GM12878 (cell line): ENCODE results near the gene SLC25A47. TPM values are rescaled to one million over a fixed set of nuclear protein-coding genes. Genes with fewer than 3 reads are reported as not detected.

Experiments
- ATAC-seq: fragments of 200-7000 bp; cut with Tn5 transposase; 3 replicates; pipeline ENCODE4 v1.9.1; 2020; ENCODE audit warnings: mild to moderate bottlenecking, moderate library complexity
- BruUV-seq: library from RNA; stranded (reverse); fragments of 400-500 nt; replicated peaks from 2 replicates; lab custom pipeline; 2021; lab: Mats Ljungman, UMichigan
- CTCF ChIA-PET: fragments of 300-600 bp; sonication (Branson Sonifier 250); formaldehyde crosslinking; extraction: SDS; loops from one replicate; lab custom pipeline; 2021; ENCODE audit warnings: inconsistent platforms; lab: Yijun Ruan, JAX
- POLR2A ChIA-PET: fragments of 350-600 bp; formaldehyde crosslinking; extraction: SDS; loops from one replicate; lab custom pipeline; 2021; ENCODE audit warnings: inconsistent platforms; lab: Charles Lee
- RAD21 ChIA-PET: fragments of 300-600 bp; sonication (Branson Sonifier 250); formaldehyde crosslinking; loops from one replicate; lab custom pipeline; 2023; ENCODE audit warnings: antibody characterized with exemption; ENCODE audit not compliant: unreplicated experiment; lab: Charles Lee
- SMC1A ChIA-PET: fragments of 300-600 bp; sonication (Branson Sonifier 250); formaldehyde crosslinking; loops from one replicate; lab custom pipeline; 2023; ENCODE audit not compliant: unreplicated experiment, uncharacterized antibody; lab: Charles Lee
- DNase-seq: peaks from one replicate; pipeline ENCODE4 v3.0.0-alpha.2; 2011; ENCODE audit warnings: low read depth, low spot score
- FAIRE-seq: peaks from 3 replicates; lab custom pipeline; 2011; peaks lifted over from hg19 to GRCh38; lab: Jason Lieb, UNC
- H2AFZ ChIP-seq: 2 replicates; pipeline ENCODE4 v1.6.0; 2011; ENCODE audit warnings: low read depth, low read length, control low read depth; ENCODE audit not compliant: control insufficient read depth
- H3K27ac ChIP-seq: 2 replicates; pipeline ENCODE4 v1.5.1; 2011; ENCODE audit warnings: control low read depth; ENCODE audit not compliant: control insufficient read depth, insufficient read depth
- H3K27me3 ChIP-seq, 2 experiments: replicated peaks in 1 of 2; 2 replicates each; pipeline versions ENCODE4 v1.6.0 to v1.6.1; 2011; ENCODE audit warnings: low read length in 1 of 2; ENCODE audit not compliant: control insufficient read depth in 2 of 2, insufficient read depth in 2 of 2
- H3K36me3 ChIP-seq, 2 experiments: 2 replicates each; pipeline ENCODE4 v1.5.1; 2011; ENCODE audit warnings: low read length in 1 of 2; ENCODE audit not compliant: control insufficient read depth in 2 of 2, insufficient read depth in 2 of 2
- H3K4me1 ChIP-seq: 2 replicates; pipeline ENCODE4 v1.6.1; 2011; ENCODE audit warnings: mild to moderate bottlenecking, low read length, moderate library complexity, mixed read lengths; ENCODE audit not compliant: control insufficient read depth, insufficient read depth
- H3K4me2 ChIP-seq: 2 replicates; pipeline ENCODE4 v1.6.0; 2011; ENCODE audit warnings: control low read depth; ENCODE audit not compliant: control insufficient read depth, insufficient read depth
- H3K4me3 ChIP-seq: fragments of 200-600 bp; sonication (generic); 2 replicates; pipeline ENCODE4 v1.5.1; 2016
- H3K79me2 ChIP-seq: 2 replicates; pipeline ENCODE4 v1.6.0; 2011; ENCODE audit warnings: low read length; ENCODE audit not compliant: control insufficient read depth, insufficient read depth
- H3K9ac ChIP-seq: 2 replicates; pipeline ENCODE4 v1.8.0; 2011; ENCODE audit warnings: low read length, control low read depth, mixed read lengths; ENCODE audit not compliant: control insufficient read depth, insufficient read depth
- H3K9me3 ChIP-seq: replicated peaks from 3 replicates; pipeline ENCODE4 v1.5.1; 2011; ENCODE audit warnings: mild to moderate bottlenecking, low read length; ENCODE audit not compliant: control insufficient read depth, insufficient read depth
- H4K20me1 ChIP-seq: 2 replicates; pipeline ENCODE4 v1.6.0; 2011; ENCODE audit not compliant: control insufficient read depth, insufficient read depth
- GABPA ChIP-seq: IDR thresholded peaks from 2 replicates; pipeline ENCODE4 v1.6.1; 2014; ENCODE audit warnings: antibody characterized with exemption, low read depth, mild to moderate bottlenecking, inconsistent platforms
- LARP7 ChIP-seq: fragments of 450-650 bp; IDR thresholded peaks from 2 replicates; pipeline ENCODE4 v1.6.1; 2017; ENCODE audit warnings: mild to moderate bottlenecking
- NFXL1 ChIP-seq: fragments of 450-650 bp; IDR thresholded peaks from 2 replicates; pipeline ENCODE4 v1.6.1; 2017; ENCODE audit warnings: antibody characterized with exemption, mild to moderate bottlenecking, borderline replicate concordance
- POLR2A ChIP-seq: IDR thresholded peaks from 2 replicates; pipeline ENCODE4 v1.6.1; 2011; ENCODE audit warnings: low read depth, mild to moderate bottlenecking, low read length
- RAD51 ChIP-seq: fragments of 450-650 bp; IDR thresholded peaks from 2 replicates; pipeline ENCODE4 v1.6.1; 2016; ENCODE audit warnings: moderate library complexity, mild to moderate bottlenecking, inconsistent platforms
- SPI1 ChIP-seq: IDR thresholded peaks from 2 replicates; pipeline ENCODE4 v1.6.1; 2011; ENCODE audit warnings: low read depth, mild to moderate bottlenecking, low read length, moderate library complexity, borderline replicate concordance; ENCODE audit not compliant: insufficient read depth
- SREBF1 ChIP-seq: IDR thresholded peaks from 2 replicates; pipeline ENCODE4 v1.6.1; 2012; ENCODE audit warnings: mild to moderate bottlenecking, low read length
- ZBED1 ChIP-seq: IDR thresholded peaks from 2 replicates; pipeline ENCODE4 v1.6.1; 2016; ENCODE audit warnings: borderline replicate concordance
- WGBS: methylation state at CpG from one replicate; pipeline ENCODE4 v1.1.6; 2016; ENCODE audit warnings: low lambda C conversion rate; ENCODE audit not compliant: insufficient replicate concordance, insufficient coverage; ENCODE audit errors: missing lambda C conversion rate; 5-methylcytosine and 5-hydroxymethylcytosine counted together
- in situ Hi-C: fragments of 300-500 bp; cut with MboI; formaldehyde crosslinking; loops from 9 replicates; pipeline ENCODE4 v1.14.3; 2018; ENCODE audit warnings: mixed read lengths
- intact Hi-C: fragments of 100-400 bp; cut with micrococcal nuclease; formaldehyde crosslinking; loops from one replicate; pipeline ENCODE4 v1.14.2; 2022; ENCODE audit not compliant: unreplicated experiment
- polyA plus RNA-seq, 11 experiments: library from polyadenylated mRNA; depleted of rRNA in 4 of 11; unstranded in 6 of 11; stranded (reverse) in 5 of 11; fragments of >200 nt; fragmentation: Nextera tagmentation in 4 of 11; fragmentation: Illumina TruSeq in 1 of 11; extraction: Ambion mirVana in 4 of 11; extraction: Trizol in 1 of 11; gene quantifications; 1 replicate in 1 of 11; 2 replicates in 10 of 11; pipeline versions ENCODE4 v1.2.1 to v1.2.3, GENCODE V29; 2011 to 2016; ENCODE audit warnings: inconsistent platforms in 2 of 11, missing spikeins in 2 of 11, low read depth in 1 of 11
- total RNA-seq, 4 experiments: library from RNA; depleted of rRNA in 3 of 4; stranded (reverse); fragments of >200 nt in 3 of 4; fragmentation: Illumina TruSeq in 1 of 4; extraction: Trizol in 1 of 4; gene quantifications; 2 replicates each; pipeline versions ENCODE4 v1.2.1 to v1.2.3, GENCODE V29; 2013 to 2021

The SLC25A47 gene
- total and polyA plus RNA-seq, 10 of the 15 experiments (the other 5 are each of a cell fraction or from before 2014, with no cell fraction given) = 0.14 TPM; not detected in 9

- ChIA-PET SMC1A (interaction anchor here (2.5 to 2.8 kb wide), 2 partner anchors 25 to 36 kb away, joined by 10 to 23 read pairs; partner anchors contain the start of gene WDR25), POLR2A (no interaction called here), RAD21 (interaction anchor here (0.6 to 2.1 kb wide), 3 partner anchors 35 to 1763 kb away, joined by 3 to 10 read pairs (median 7); a partner anchor contains a TSS), CTCF (interaction anchor here (0.6 to 2.1 kb wide), 3 partner anchors 22 to 115 kb away, joined by 3 to 19 read pairs (median 4); no protein-coding TSS in a partner anchor)
- no peaks in the 10 kb centered on the region for H3K79me2 ChIP-seq
- FAIRE-seq (no peak), ATAC-seq (no peak), DNase-seq (no peak)
- no peaks in the 10 kb centered on the region for H3K27me3 ChIP-seq
- intact Hi-C loops (loop anchor here (5.0 kb wide), 1 partner anchor 37 kb away; the partner anchor contains the start of gene WDR25), in situ Hi-C loops (no loop called here)
- no peaks in the 10 kb centered on the region for H3K9me3 ChIP-seq
- peaks cover 18 to 31% of the 10 kb centered on the region in 2 experiments for H3K36me3 ChIP-seq
- peaks cover 23% of the 10 kb centered on the region for H3K4me1 ChIP-seq
- no peak overlapping the region for H2AFZ ChIP-seq
- BruUV-seq = no TSS peak
- H3K9ac ChIP-seq = no peak overlapping the region
- TF ChIP-seq SPI1 (no peak), SREBF1 (no peak), POLR2A (peak; percentile 39; the same call in 1 of the 2 replicates), GABPA (no peak), RAD51 (no peak), LARP7 (no peak), NFXL1 (no peak), ZBED1 (no peak)
- WGBS = 86% methylated on average over 6 of the region's 6 CpGs
- H3K27ac ChIP-seq = no peak overlapping the region
- no peak overlapping the region for H3K4me2 ChIP-seq
- no peak overlapping the region for H3K4me3 ChIP-seq
- no peaks in the 10 kb centered on the region for H4K20me1 ChIP-seq
Observed at GRCh38 chr14:100339766-100340422, 16.8 kb downstream of the SLC25A47 start.
